Measurements from ENCODE around the gene NTM.

The NTM gene

GRCh38 chr11:132206993-132207392 lies 836.6 kb downstream of the NTM start:
- Histone ChIP-seq H3K4me1 (ENCODE audit: control insufficient read depth, insufficient read depth, low read length, poor library complexity, severe bottlenecking) (peaks cover 5% of the 10 kb centered on the region), H3K36me3 (ENCODE audit: control insufficient read depth, insufficient read depth, low read length) (no peaks in the 10 kb centered on the region), H3K9me3 (ENCODE audit: control insufficient read depth, low read length) (peaks cover 12% of the 10 kb centered on the region), H3K4me3 (ENCODE audit: extremely low read depth, insufficient read depth, low read length, poor library complexity, severe bottlenecking) (no peak overlapping the region), H3K27ac (ENCODE audit: low read depth, low read length, severe bottlenecking) (no peak overlapping the region)
- 80 to 84% methylated on average over 3 to 4 of the region's 5 CpGs for WGBS, 2 experiments (ENCODE audit: insufficient coverage in 2 of 2)

- Histone ChIP-seq H3K4me1 (ENCODE audit: control insufficient read depth, insufficient read depth, low read length, poor library complexity, severe bottlenecking) (no peaks in the 10 kb centered on the region), H3K4me3 (ENCODE audit: extremely low read depth, insufficient read depth, low read length, poor library complexity, severe bottlenecking) (no peak overlapping the region), H3K9me3 (ENCODE audit: control insufficient read depth, low read length) (peaks cover 12% of the 10 kb centered on the region), H3K27ac (ENCODE audit: low read depth, low read length, severe bottlenecking) (no peak overlapping the region), H3K36me3 (ENCODE audit: control insufficient read depth, insufficient read depth, low read length) (no peaks in the 10 kb centered on the region)
- 88% methylated on average over 4 of the region's 6 CpGs for WGBS, 2 experiments (ENCODE audit: insufficient coverage in 2 of 2)
Measured at GRCh38 chr11:132208477-132209055, 838.2 kb downstream of the NTM start.

- Histone ChIP-seq H3K4me3 (ENCODE audit: extremely low read depth, insufficient read depth, low read length, poor library complexity, severe bottlenecking) (no peak overlapping the region), H3K36me3 (ENCODE audit: control insufficient read depth, insufficient read depth, low read length) (no peaks in the 10 kb centered on the region), H3K9me3 (ENCODE audit: control insufficient read depth, low read length) (peaks cover 11% of the 10 kb centered on the region), H3K4me1 (ENCODE audit: control insufficient read depth, insufficient read depth, low read length, poor library complexity, severe bottlenecking) (no peaks in the 10 kb centered on the region), H3K27ac (ENCODE audit: low read depth, low read length, severe bottlenecking) (no peak overlapping the region)
- 88 to 90% methylated on average over 2 to 3 of the region's 3 CpGs for WGBS, 2 experiments (ENCODE audit: insufficient coverage in 2 of 2)
Measured at GRCh38 chr11:132211479-132211878, 841.1 kb downstream of the NTM start.

- Histone ChIP-seq H3K4me3 (ENCODE audit: extremely low read depth, insufficient read depth, low read length, poor library complexity, severe bottlenecking) (no peak overlapping the region), H3K36me3 (ENCODE audit: control insufficient read depth, insufficient read depth, low read length) (no peaks in the 10 kb centered on the region), H3K9me3 (ENCODE audit: control insufficient read depth, low read length) (no peaks in the 10 kb centered on the region), H3K4me1 (ENCODE audit: control insufficient read depth, insufficient read depth, low read length, poor library complexity, severe bottlenecking) (no peaks in the 10 kb centered on the region), H3K27ac (ENCODE audit: low read depth, low read length, severe bottlenecking) (no peak overlapping the region)
- WGBS, 2 experiments (ENCODE audit: insufficient coverage in 2 of 2): 90 to 96% methylated on average over 2 of the region's 5 CpGs
Measured at GRCh38 chr11:132217856-132218255, 847.4 kb downstream of the NTM start.

- H3K4me3 ChIP-seq (ENCODE audit: extremely low read depth, insufficient read depth, low read length, poor library complexity, severe bottlenecking): no peak overlapping the region
- H3K9me3 ChIP-seq (ENCODE audit: control insufficient read depth, low read length): no peaks in the 10 kb centered on the region
- no peaks in the 10 kb centered on the region for H3K36me3 ChIP-seq (ENCODE audit: control insufficient read depth, insufficient read depth, low read length)
- H3K4me1 ChIP-seq (ENCODE audit: control insufficient read depth, insufficient read depth, low read length, poor library complexity, severe bottlenecking): no peaks in the 10 kb centered on the region
- no peak overlapping the region for H3K27ac ChIP-seq (ENCODE audit: low read depth, low read length, severe bottlenecking)
- WGBS, 2 experiments (ENCODE audit: insufficient coverage in 2 of 2): 100% methylated on average over 1 of the region's 1 CpG; no CpG with 5 or more reads in 1 of the 2 experiments
Measured at GRCh38 chr11:132220474-132220873, 850.1 kb downstream of the NTM start.

- WGBS, 2 experiments (ENCODE audit: insufficient coverage in 2 of 2): 95 to 100% methylated on average over 2 of the region's 2 CpGs
- no peaks in the 10 kb centered on the region for H3K4me1 ChIP-seq (ENCODE audit: control insufficient read depth, insufficient read depth, low read length, poor library complexity, severe bottlenecking)
- no peaks in the 10 kb centered on the region for H3K9me3 ChIP-seq (ENCODE audit: control insufficient read depth, low read length)
- no peak overlapping the region for H3K4me3 ChIP-seq (ENCODE audit: extremely low read depth, insufficient read depth, low read length, poor library complexity, severe bottlenecking)
- no peak overlapping the region for H3K27ac ChIP-seq (ENCODE audit: low read depth, low read length, severe bottlenecking)
- H3K36me3 ChIP-seq (ENCODE audit: control insufficient read depth, insufficient read depth, low read length): no peaks in the 10 kb centered on the region
Measured at GRCh38 chr11:132222345-132222744, 851.9 kb downstream of the NTM start.

- Histone ChIP-seq H3K4me3 (ENCODE audit: extremely low read depth, insufficient read depth, low read length, poor library complexity, severe bottlenecking) (no peak overlapping the region), H3K36me3 (ENCODE audit: control insufficient read depth, insufficient read depth, low read length) (no peaks in the 10 kb centered on the region), H3K27ac (ENCODE audit: low read depth, low read length, severe bottlenecking) (no peak overlapping the region), H3K9me3 (ENCODE audit: control insufficient read depth, low read length) (no peaks in the 10 kb centered on the region), H3K4me1 (ENCODE audit: control insufficient read depth, insufficient read depth, low read length, poor library complexity, severe bottlenecking) (no peaks in the 10 kb centered on the region)
- WGBS, 2 experiments (ENCODE audit: insufficient coverage in 2 of 2): 83 to 100% methylated on average over 4 of the region's 4 CpGs
Measured at GRCh38 chr11:132226522-132226921, 856.1 kb downstream of the NTM start.

- no peaks in the 10 kb centered on the region for H3K36me3 ChIP-seq (ENCODE audit: control insufficient read depth, insufficient read depth, low read length)
- no peak overlapping the region for H3K27ac ChIP-seq (ENCODE audit: low read depth, low read length, severe bottlenecking)
Measured at GRCh38 chr11:132228746-132229325, 858.4 kb downstream of the NTM start.

GRCh38 chr11:132231656-132232347 lies 861.4 kb downstream of the NTM start:
- H3K4me1 ChIP-seq (ENCODE audit: control insufficient read depth, insufficient read depth, low read length, poor library complexity, severe bottlenecking): no peaks in the 10 kb centered on the region
- no peaks in the 10 kb centered on the region for H3K36me3 ChIP-seq (ENCODE audit: control insufficient read depth, insufficient read depth, low read length)
- no peaks in the 10 kb centered on the region for H3K9me3 ChIP-seq (ENCODE audit: control insufficient read depth, low read length)
- no peak overlapping the region for H3K27ac ChIP-seq (ENCODE audit: low read depth, low read length, severe bottlenecking)
- 82 to 91% methylated on average over 6 to 10 of the region's 13 CpGs for WGBS, 2 experiments (ENCODE audit: insufficient coverage in 2 of 2)
- no peak overlapping the region for H3K4me3 ChIP-seq (ENCODE audit: extremely low read depth, insufficient read depth, low read length, poor library complexity, severe bottlenecking)

More at GRCh38 chr11:132228746-132229325, 858.4 kb downstream of the NTM start:
- WGBS, 2 experiments (ENCODE audit: insufficient coverage in 2 of 2): 90 to 100% methylated on average over 6 to 7 of the region's 11 CpGs
- Histone ChIP-seq H3K4me1 (ENCODE audit: control insufficient read depth, insufficient read depth, low read length, poor library complexity, severe bottlenecking) (no peaks in the 10 kb centered on the region), H3K4me3 (ENCODE audit: extremely low read depth, insufficient read depth, low read length, poor library complexity, severe bottlenecking) (no peak overlapping the region), H3K9me3 (ENCODE audit: control insufficient read depth, low read length) (no peaks in the 10 kb centered on the region)

- Histone ChIP-seq H3K4me3 (ENCODE audit: extremely low read depth, insufficient read depth, low read length, poor library complexity, severe bottlenecking) (no peak overlapping the region), H3K27ac (ENCODE audit: low read depth, low read length, severe bottlenecking) (no peak overlapping the region), H3K36me3 (ENCODE audit: control insufficient read depth, insufficient read depth, low read length) (no peaks in the 10 kb centered on the region), H3K4me1 (ENCODE audit: control insufficient read depth, insufficient read depth, low read length, poor library complexity, severe bottlenecking) (no peaks in the 10 kb centered on the region), H3K9me3 (ENCODE audit: control insufficient read depth, low read length) (no peaks in the 10 kb centered on the region)
- 92 to 97% methylated on average over 3 of the region's 4 CpGs for WGBS, 2 experiments (ENCODE audit: insufficient coverage in 2 of 2)
Measured at GRCh38 chr11:132234878-132235277, 864.5 kb downstream of the NTM start.

- H3K4me1 ChIP-seq (ENCODE audit: control insufficient read depth, insufficient read depth, low read length, poor library complexity, severe bottlenecking): no peaks in the 10 kb centered on the region
- no peaks in the 10 kb centered on the region for H3K9me3 ChIP-seq (ENCODE audit: control insufficient read depth, low read length)
- H3K27ac ChIP-seq (ENCODE audit: low read depth, low read length, severe bottlenecking): no peak overlapping the region
- 92 to 94% methylated on average over 5 to 8 of the region's 9 CpGs for WGBS, 2 experiments (ENCODE audit: insufficient coverage in 2 of 2)
- H3K4me3 ChIP-seq (ENCODE audit: extremely low read depth, insufficient read depth, low read length, poor library complexity, severe bottlenecking): no peak overlapping the region
- no peaks in the 10 kb centered on the region for H3K36me3 ChIP-seq (ENCODE audit: control insufficient read depth, insufficient read depth, low read length)
Measured at GRCh38 chr11:132237781-132238180, 867.4 kb downstream of the NTM start.
